K562 (cell line): ENCODE data around the gene GATM. TPM values are rescaled to one million over a fixed set of nuclear protein-coding genes. Genes with fewer than 3 reads are reported as not detected.
A peak's percentile ranks its signal among the peaks of the same experiment; 100 is the strongest.

Experiments
- FOXA3 ChIP-seq, 2 experiments: fragments of 450-650 bp in 1 of 2; sonication (generic) in 1 of 2; formaldehyde crosslinking; IDR thresholded peaks in 1 of 2; conservative IDR thresholded peaks in 1 of 2; 2 replicates each; pipeline versions ENCODE4 v1.4.0 to v1.8.0; 2020 to 2022; ENCODE audit warnings: mild to moderate bottlenecking in 2 of 2, missing genetic modification reagents in 1 of 2
- NFIC ChIP-seq: fragments of 450-650 bp; IDR thresholded peaks from 2 replicates; pipeline ENCODE4 v1.6.1; 2017; ENCODE audit warnings: mild to moderate bottlenecking, inconsistent platforms
- RBFOX2 ChIP-seq: fragments of 200-400 bp; formaldehyde crosslinking; IDR thresholded peaks from 2 replicates; pipeline ENCODE4 v1.6.1; 2017; ENCODE audit warnings: low read depth, mild to moderate bottlenecking, low read length, moderate library complexity
- U2AF2 ChIP-seq: fragments of 200-400 bp; formaldehyde crosslinking; optimal IDR thresholded peaks from 2 replicates; pipeline ENCODE3; 2017; ENCODE audit warnings: low read depth, mild to moderate bottlenecking, low read length
- ZFP1 ChIP-seq: fragments of 450-650 bp; formaldehyde crosslinking; IDR thresholded peaks from 2 replicates; pipeline ENCODE4 v1.4.0; 2020; ENCODE audit warnings: mild to moderate bottlenecking, mixed read lengths
- ZNF274 ChIP-seq: IDR thresholded peaks from 2 replicates; pipeline ENCODE4 v1.6.1; 2011; ENCODE audit warnings: low read depth, mild to moderate bottlenecking, low read length, moderate library complexity, borderline replicate concordance
- ZNF316 ChIP-seq: fragments of 450-650 bp; IDR thresholded peaks from 2 replicates; pipeline ENCODE4 v1.6.1; 2016
- ZNF384 ChIP-seq: IDR thresholded peaks from 2 replicates; pipeline ENCODE4 v1.6.1; 2012; ENCODE audit warnings: low read depth, low read length, improper control_type of control experiment
- ZNF436 ChIP-seq: fragments of 250-450, 450-650 bp; sonication (Bioruptor Pico); formaldehyde crosslinking; IDR thresholded peaks from 2 replicates; pipeline ENCODE4 v1.7.0; 2020; ENCODE audit warnings: mild to moderate bottlenecking
- polyA plus RNA-seq, 8 experiments: library from polyadenylated mRNA; depleted of rRNA in 4 of 8; stranded (reverse) in 5 of 8; unstranded in 3 of 8; fragments of >200 nt; fragmentation: Nextera tagmentation in 2 of 8; fragmentation: Illumina TruSeq in 1 of 8; extraction: Ambion mirVana in 2 of 8; extraction: Trizol in 1 of 8; gene quantifications; 2 replicates each; pipeline versions ENCODE4 v1.2.1 to v1.2.3, GENCODE V29; 2011 to 2014; ENCODE audit warnings: inconsistent platforms in 1 of 8, missing spikeins in 1 of 8
- total RNA-seq, 7 experiments: library from RNA; depleted of rRNA in 6 of 7; stranded (reverse); fragments of >200 nt in 6 of 7; fragmentation: Illumina TruSeq in 2 of 7; extraction: Trizol in 2 of 7; gene quantifications; 2 replicates each; pipeline versions ENCODE4 v1.2.1 to v1.2.3, GENCODE V29; 2011 to 2021; ENCODE audit warnings: low replicate concordance in 1 of 7
- TF ChIP-seq, protein P1 (sequence below): fragments of 250-450 bp; sonication (Bioruptor Pico); IDR thresholded peaks from 2 replicates; pipeline ENCODE4 v1.5.1; 2021; ENCODE audit warnings: mild to moderate bottlenecking
- TF ChIP-seq, protein P2 (sequence below): sonication (generic); formaldehyde crosslinking; IDR thresholded peaks from 2 replicates; pipeline ENCODE4 v1.8.0; 2022; ENCODE audit warnings: missing genetic modification reagents, mild to moderate bottlenecking, moderate library complexity, borderline replicate concordance

The GATM gene
- total and polyA plus RNA-seq, 9 of the 15 experiments (the other 6 are each of a cell fraction or from before 2014, with no cell fraction given): 0.11 to 1.1 (median 0.65) TPM

DNA sequence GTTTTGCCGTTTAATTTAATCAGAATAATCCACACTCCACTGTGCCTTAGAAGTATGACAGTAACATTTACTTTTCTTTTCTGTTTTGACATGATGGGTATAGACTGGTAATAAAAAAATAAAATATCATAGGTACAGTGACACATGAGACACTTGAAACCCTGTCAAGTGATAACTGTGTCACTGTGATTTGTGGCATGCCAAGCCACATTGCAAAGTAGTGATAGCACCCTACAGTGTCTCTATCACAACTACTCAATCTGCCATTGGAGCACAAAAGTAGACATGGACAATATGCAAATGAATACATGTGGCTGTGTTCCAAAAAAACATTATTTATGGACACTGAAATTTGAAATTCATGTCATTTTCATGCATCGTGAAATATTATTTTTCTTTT, 22.5 kb downstream of the GATM start (continued):
- TF ChIP-seq, protein P1, sequence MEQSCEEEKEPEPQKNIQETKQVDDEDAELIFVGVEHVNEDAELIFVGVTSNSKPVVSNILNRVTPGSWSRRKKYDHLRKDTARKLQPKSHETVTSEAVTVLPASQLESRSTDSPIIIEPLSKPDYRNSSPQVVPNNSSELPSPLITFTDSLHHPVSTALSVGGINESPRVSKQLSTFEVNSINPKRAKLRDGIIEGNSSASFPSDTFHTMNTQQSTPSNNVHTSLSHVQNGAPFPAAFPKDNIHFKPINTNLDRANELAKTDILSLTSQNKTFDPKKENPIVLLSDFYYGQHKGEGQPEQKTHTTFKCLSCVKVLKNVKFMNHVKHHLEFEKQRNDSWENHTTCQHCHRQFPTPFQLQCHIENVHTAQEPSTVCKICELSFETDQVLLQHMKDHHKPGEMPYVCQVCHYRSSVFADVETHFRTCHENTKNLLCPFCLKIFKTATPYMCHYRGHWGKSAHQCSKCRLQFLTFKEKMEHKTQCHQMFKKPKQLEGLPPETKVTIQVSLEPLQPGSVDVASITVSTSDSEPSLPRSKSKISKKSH (CRISPR knock-in tag): no peak
- TF ChIP-seq, protein P2, sequence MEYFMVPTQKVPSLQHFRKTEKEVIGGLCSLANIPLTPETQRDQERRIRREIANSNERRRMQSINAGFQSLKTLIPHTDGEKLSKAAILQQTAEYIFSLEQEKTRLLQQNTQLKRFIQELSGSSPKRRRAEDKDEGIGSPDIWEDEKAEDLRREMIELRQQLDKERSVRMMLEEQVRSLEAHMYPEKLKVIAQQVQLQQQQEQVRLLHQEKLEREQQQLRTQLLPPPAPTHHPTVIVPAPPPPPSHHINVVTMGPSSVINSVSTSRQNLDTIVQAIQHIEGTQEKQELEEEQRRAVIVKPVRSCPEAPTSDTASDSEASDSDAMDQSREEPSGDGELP (CRISPR knock-in tag): no peak
- TF ChIP-seq ZNF436 (CRISPR knock-in tag) (no peak), NFIC (0 out of 2 replicates have a peak, but pooled peaks have one; percentile 11), ZFP1 (no peak), U2AF2 (no peak), ZNF316 (no peak), ZNF274 (no peak), FOXA3 (CRISPR knock-in tag; conservative IDR thresholded peaks at IDR 0.05 in 1 of 2, IDR thresholded peaks at IDR 0.05 in 1 of 2) (no peak), ZNF384 (no peak), RBFOX2 (no peak)
